GM21576 (cell line): ENCODE results near the gene CCDC50.

Source experiments
- ATAC-seq: cut with Tn5 transposase; IDR thresholded peaks from one replicate; pipeline ENCODE4 v1.9.1; 2021; ENCODE audit warnings: mild to moderate bottlenecking, moderate library complexity; ENCODE audit not compliant: unreplicated experiment

CCDC50 gene

DNA sequence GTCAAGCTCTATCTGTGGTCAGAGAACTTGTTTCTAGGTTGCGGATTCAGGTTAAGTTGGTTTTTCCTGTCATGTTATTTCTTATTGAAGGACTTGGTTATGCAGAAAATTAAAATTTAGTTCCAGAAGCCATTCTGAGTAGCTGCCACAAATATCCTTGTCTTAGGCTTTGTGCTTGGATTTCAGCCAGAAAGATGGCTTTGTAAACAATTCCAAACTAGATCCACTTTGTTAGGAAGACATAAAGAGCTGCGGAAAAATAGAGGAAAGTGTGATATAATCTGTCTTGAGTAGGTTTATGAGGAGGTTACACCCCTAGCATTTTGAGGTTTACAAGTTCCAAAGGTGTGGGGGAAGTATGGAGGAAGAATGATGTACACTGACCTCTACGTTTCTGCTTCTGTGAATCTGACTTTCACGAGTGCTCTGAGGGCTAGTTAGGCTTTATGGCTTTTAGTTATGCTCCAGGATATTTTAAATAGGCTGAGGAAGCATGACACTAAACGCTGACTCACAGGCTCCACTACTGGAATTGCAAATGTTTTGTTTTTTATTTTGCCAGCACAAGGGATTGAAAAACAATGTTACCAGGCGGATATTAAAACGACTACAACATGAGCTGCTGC lies 47.4 kb downstream of the CCDC50 start:
- ATAC-seq, result no peak

DNA sequence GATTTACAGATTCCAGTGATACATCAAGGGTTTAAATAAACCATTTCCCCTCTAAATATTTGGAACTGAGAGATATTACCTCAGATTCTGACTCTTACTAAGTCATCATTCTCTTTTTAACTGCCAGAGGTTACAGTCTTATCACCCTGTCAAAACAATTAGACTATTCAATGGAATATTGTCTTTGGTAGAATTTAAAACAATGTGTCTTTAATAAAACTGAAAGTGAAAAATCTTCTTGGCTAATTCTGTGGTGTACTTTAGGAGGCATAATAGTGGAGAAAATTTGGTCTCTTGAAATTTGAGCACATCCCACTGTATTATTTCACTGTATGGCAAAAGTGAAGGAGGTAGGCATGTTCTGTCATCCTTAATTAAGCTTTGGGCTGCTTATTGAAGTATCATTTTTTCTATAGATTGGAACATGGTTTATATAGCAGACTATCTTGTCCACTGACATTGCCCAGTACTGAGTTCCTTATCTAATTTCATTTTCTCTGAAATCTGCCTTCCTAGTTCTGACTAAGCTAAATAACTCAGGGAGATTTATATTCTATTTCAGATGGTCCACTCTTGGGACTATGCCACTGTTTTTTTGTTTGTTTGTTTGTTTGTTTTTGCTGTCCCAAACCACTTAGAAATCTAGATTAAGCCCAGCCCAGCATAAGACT lies 49.1 kb downstream of the CCDC50 start:
- no peak for ATAC-seq

DNA sequence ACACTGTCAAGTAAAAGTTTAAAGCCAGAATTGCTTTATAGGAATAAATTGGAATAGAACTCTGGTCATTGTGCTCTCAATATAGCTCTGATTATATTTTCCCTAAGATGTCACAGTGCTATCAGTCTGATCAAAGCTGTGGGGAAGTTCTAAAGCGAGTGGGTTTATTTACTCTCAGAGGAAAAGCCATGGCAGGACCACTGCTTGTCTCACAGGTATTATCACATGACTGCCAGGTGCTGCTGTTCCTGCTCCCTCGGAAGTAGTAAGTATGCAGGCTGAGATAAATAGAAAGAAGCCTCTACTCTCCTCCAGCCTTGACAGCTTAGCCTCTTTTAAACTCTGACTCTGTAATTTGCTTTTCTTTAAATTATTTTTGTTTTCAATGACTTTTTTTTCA lies 50.3 kb downstream of the CCDC50 start:
- ATAC-seq, result no peak

DNA sequence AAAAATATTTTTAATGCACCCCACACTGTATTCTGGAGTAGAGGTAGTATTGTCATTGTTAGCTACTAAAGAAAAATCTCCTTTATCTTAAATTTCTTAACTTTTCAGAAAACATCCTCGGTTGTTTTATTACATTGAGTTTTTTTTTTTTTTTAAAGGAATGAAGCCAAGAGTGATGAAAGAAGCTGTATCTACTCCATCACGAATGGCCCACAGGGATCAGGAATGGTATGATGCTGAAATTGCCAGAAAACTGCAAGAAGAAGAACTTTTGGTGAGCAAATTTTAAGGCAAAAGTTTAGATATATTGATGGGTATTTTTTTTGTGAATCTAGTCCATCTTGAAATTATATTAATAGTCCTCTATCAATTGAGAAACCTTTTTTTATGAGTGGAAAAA lies 50.8 kb downstream of the CCDC50 start:
- no peak for ATAC-seq

DNA sequence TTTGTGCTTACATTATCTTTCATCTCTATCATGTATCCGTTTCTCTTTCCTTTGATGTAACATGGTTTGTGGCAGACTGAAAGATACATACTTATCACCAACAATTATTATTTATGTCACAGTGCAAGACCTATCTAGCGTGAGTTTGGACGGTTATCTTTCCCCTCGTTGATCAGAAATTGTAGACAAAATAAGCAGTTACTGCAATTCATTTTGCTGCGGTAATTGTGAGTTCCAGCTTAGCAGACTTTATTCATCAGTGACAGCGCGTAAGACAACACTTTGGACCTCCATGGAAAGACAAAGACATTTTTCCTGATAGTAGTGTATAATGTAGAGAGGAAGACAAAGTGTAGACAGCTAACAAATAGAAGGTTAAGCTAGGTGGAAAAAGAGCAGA lies 52.1 kb downstream of the CCDC50 start:
- ATAC-seq, result no peak

DNA sequence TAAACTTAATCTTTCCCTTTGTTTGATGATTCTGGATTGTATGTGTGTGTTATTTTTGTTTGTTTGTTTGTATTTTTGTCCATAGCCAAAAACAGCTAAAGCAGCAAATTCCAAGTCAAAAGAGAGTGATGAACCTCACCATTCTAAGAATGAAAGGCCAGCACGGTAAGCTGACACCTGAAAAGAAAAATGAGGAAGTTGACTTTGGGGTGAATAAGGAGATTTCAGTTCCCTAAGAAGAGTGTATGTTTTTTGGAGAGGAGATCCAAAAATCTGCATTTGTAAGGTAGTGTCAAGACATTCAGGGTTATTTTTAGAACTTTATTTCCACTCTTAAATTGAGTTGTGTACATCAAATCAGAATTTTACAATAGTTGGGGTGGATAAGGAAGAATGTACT lies 53.5 kb downstream of the CCDC50 start:
- no peak for ATAC-seq

DNA sequence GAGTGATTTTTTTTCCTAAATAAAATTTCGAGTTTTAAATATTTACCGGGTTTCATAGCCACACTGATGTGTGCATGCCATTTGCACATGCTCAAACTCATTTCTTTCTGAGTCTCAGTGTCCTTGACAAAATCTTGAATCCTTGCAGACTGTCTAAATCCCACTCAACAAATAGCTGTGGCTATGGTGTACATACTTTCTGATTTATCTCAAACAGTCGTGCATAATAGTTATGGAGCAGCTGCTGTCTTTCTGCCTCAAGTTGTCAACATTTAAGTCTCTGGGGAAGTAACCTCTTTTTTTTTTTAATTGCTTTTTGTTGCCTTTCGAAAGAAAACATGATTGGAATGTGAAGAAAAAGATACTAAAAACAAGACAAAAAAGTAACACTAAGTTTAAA lies 53.9 kb downstream of the CCDC50 start:
- no peak for ATAC-seq

DNA sequence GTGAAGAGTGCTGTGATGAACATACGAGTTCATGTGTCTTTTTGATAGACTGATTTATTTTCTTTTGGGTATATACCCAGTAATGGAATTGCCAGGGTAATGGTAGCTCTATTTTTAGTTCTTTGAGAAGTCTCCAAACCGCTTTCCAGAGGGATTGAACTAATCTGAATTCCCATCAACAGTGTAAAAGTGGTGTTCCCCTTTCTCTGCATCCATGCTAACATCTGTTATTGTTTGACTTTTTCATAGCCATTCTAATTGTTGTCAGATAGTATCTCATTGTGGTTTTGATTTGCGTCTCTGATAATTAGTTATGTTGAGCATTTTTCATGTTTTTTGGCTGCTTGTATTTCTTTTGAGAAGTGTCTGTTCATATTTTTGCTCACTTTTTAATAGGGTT lies 55.9 kb downstream of the CCDC50 start:
- ATAC-seq, result no peak

DNA sequence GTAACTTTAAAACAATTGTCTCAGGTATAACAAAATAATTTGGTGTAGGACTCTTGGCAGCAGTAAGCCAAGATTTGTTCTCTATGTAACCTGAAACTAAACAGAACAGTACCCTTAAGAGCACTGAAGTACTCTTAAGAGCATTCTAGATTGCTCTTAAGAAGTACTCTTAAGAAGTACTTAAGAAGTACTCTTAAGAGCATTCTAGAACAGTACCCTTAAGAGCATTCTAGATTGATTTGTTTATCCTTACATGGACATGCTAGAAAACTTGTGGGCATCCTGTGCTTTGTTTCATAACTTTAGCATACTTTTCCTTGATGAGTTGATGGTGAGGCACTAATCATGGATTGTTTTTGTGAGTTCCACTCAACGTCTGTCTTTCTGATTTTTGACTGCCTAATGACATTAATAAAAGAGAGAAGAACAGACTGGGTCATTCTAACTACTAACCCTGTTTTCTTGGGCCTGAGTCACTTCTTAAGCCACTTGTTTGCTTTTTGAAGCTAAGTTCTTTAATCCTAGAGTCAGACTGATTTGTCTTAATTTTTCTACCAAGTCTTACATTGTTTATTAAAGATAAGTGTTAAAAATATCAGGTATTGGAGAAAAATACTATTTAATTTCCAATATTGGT lies 58.4 kb downstream of the CCDC50 start:
- no peak for ATAC-seq

DNA sequence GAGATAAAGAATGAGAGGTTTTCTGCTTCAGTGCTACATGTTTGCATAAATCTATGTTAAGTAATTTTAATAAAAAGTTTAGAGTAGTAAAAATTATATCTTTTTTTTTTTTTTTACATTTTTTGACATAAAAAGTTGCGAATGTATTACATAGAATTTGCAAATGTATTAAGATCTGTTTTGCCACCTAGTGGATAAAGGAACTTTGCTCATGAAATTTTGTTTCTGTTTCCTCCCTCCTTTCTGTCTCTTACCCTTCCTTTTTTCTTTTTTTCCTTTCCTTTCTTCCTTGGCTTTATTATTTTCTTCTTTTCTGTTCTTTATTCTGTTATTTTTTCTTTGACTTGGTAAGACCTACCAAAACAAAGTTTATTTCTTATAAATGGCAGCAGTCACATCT lies 59.6 kb downstream of the CCDC50 start:
- no peak for ATAC-seq

DNA sequence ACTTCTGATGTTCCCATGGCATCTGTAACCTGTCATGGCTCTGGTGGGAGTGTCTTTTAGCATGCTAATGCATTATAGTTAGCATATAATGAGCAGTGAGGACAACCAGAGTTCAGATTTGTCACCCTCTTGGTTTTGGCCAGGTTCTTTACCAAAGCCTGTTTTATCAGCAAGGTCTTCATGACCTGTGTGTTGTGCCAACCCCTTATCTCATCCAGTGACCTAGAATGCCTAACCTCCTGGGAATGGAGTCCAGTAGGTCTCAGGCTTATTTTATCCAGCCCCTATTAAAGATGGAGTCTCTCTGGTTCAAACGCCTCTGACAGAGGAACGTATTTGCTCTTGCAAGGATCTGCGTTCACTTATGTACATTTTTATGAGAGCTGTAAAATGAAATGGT lies 61.4 kb downstream of the CCDC50 start:
- no peak for ATAC-seq

DNA sequence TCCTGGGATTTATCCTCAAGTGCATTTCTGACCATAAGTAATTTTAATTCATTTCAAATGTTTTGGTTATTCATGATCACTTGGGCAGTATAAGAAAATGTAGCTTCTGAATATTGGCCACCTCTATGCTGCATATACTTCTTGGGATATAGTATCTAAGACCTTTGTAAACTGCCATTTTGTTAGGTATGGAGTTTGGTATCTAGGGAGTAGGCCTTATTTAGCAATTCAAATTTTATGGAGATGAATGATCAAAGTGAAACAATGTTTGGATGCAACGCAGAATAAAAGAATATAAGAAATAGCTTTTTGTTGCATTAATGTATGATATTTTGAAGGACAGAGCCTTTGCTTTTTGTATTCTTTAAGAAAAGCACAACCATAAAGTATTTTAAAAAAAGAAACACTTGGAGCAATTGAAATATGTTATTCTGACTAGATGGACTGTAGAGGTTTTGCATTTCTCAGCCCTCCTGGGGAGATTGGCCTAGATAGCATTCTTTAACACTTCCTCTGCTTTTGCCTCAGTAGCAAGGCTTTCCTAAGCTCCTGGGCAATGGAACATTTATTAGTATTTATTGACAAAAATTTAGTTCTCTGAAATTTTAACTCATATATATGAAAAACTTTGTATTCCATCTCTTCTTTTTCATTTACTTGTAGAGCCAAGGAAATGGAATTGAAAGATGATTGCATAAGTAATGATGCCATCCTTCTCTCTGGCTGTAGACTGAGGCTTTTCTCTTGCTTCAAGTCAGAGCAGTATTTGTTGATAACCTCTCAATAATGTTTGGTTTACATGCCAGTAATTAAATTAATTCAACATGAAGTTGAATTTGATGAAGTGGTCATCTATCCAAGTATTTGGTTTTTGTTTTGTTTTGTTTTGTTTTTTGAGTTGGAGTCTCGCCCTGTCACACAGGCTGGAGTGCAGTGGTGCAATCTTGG lies 62.9 kb downstream of the CCDC50 start:
- ATAC-seq, result no peak

DNA sequence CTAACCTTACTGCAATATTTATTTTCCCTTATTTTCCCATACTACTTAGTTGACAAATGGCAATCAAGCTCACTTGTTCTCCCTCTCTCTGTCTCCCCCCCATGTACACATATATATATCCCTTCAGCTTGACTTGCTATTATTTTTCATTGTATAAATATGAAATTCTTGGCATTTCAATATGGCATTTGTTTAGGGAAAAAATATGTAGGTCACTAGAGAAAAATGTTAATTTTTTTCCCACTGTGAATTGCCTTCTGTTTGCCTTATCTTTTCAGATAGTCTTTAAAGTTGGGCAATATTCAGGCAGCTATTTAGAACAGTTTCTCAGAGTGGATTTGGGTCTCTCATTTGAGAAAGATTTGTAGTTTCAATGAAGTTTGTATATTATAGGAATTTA lies 64.0 kb downstream of the CCDC50 start:
- ATAC-seq, result no peak

DNA sequence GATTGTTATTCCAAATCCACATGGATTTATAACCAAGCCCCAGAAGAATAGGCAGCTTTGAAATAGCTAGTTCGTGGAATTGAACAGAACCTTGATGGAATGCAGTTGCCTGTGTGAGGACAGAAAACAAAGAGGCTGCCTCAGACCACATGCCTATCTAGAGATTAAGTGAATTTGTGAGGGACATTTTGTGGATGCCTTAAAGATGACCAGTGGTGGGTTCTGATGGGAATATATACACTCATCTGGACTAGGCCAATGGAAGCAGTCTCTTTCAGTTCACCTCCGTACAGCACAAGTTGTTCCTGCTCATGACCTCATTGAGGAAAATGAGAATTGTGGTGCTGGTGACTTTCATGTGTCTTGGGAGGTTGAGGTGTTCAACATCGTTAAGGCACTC lies 68.6 kb downstream of the CCDC50 start:
- no peak for ATAC-seq

DNA sequence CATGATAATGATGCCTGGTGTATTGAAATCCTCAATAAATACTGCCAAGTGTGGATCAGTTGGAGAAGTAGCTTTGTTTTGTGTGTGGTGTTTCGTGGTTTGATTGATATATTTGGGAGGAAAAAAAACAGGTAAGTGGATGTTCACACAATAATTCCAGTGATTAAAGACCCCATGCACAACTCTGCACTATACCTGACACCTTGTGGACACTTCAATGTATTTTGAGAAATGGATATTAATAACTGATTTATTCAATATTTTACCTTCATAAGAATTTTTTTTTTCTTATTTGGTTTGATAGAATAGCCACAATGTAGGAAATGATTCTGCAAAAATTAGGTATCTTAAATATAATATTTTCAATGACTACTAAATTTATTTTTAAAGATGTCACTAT lies 69.4 kb downstream of the CCDC50 start:
- no peak for ATAC-seq

DNA sequence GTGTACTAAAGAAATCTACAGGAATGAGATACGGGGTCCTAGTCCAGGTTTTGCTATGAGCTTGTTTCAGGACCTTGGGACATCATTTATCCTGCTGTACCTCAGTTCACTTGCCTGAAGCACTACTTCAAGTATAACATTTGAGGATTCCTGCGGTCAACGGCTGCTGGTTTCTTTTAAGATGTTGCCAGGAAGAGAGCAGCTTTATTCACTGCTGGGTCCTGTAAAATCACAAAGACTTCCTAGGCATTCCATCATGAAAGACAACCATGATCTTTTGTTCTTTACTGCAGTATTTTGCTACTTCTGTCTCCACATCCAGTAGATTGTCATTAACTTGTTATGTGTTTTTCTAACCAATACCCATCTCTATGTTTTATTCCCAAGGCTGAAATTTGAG lies 70.7 kb downstream of the CCDC50 start:
- no peak for ATAC-seq

DNA sequence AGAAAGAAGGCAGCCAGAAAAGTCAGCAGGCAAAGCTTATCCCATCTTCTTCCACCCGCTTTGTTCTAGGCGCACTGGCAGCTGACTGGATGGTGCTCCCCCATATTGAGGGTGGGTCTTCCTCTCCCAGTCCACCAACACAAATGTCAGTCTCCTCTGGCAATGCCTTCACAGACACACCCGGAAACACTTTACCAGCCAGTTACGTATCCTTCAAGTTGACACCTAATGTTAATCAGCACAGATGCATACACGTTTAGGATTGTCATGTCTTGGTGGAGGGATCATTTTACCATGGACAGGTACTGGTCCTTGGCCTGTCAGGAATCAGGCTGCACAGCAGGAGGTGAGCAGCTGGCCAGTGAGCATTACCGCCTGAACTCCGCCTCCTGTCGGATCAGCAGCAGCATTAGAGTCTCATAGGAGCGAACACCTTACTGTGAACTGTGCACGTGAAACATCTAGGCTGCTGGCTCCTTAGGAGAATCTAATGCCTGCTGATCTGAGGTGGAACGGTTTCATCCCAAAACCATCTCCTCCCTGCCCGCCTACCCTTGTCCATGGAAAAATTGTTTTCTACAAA lies 72.7 kb downstream of the CCDC50 start:
- no peak for ATAC-seq

DNA sequence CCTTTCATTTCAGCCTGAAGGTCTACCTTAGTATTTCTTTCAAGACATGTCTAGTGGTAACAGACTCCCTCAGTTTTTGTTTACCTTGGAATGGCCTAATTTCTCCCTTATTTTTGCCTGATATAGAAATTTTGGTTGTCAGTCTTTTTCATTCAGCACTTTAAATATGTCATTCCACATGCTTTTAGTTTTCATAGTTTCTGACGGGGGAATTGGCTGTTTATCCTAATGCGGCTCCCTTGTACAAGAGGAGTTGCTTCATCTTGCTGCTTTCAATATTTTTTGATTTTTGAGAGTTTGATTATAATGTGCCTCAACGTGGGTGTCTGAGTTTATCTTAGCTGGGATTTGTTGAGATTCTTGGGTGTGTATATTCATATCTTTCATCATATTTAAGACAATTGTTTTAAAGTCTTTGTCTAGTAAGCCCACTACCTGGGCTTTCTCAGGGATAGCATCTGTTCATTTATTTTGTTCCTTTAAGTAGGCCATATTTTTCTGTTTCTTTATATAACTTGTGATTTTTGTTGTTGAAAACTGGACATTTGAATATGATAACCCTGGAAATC lies 80.7 kb downstream of the CCDC50 start:
- ATAC-seq, result no peak

DNA sequence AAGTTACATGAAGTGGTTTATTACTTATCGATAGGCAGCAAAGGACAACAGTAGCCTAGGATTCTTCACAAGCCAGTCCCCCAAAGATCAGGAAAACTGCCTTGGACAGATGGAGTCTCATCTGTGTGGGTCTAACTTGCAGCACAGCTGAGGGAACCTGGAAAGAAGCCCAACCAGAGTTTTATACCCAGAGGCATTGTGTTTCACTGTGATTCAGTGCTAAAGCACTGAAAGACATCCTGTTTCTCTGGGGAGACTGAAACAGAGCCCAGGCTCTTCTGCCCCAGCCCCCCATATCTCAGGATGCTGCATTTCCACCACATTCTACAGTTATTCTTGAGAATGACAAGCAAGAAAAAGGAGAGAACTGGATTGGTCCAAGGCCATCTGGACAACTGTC lies 83.6 kb downstream of the CCDC50 start:
- ATAC-seq, result no peak

DNA sequence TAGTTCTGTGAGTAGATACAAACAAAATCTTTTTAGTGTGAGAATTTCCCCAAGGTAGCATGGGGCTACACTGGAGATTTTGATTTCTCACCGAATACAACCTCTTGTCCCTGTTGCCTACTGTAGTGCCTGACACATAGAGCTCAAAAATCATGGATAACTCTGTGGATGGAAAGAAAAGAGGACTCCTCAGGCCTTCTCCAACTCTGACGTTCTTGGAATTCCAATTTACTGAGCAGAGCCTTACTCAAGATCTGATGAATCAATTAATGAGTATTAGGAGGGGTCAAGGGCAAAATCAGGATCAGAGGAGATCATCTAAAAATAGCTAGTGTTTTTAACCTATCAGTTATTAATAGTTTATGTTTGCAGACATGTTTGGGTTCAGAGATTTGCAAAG lies 85.1 kb downstream of the CCDC50 start:
- ATAC-seq, result no peak

DNA sequence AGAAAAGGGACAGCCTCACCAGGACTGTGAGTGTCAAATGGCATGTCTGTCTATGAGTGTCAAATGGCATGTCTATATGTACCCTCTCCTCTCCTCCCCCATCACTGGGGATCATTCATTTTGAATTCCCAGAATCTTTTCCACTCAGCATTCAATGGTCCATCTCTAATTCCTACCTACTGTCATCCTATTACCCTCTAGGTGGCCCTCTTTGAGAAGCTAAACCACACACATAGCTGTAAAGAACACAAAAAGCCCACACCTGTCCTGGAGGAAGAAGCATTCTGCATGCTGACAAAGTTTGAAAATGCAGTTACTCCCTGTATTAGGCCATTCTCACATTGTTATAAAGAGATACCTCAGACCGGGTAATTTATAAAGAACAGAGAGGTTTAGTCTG lies 85.5 kb downstream of the CCDC50 start:
- ATAC-seq, result no peak
